HepG2 (cell line): ENCODE results near the gene TERC. TPM values are rescaled to one million over a fixed set of nuclear protein-coding genes. Genes with fewer than 3 reads are reported as not detected.

Experiments used
- GTF2F1 ChIP-seq: fragments of 150-350 bp; IDR thresholded peaks from 2 replicates; pipeline ENCODE4 v1.6.1; 2014; ENCODE audit warnings: low read length
- HOXA9 ChIP-seq: sonication (generic); formaldehyde crosslinking; IDR thresholded peaks from 2 replicates; pipeline ENCODE4 v1.8.1; 2022; ENCODE audit warnings: missing genetic modification reagents, mild to moderate bottlenecking, moderate library complexity, borderline replicate concordance
- RBM22 ChIP-seq: fragments of 200-400 bp; formaldehyde crosslinking; optimal IDR thresholded peaks from 2 replicates; pipeline ENCODE3; 2017; ENCODE audit warnings: mild to moderate bottlenecking, low read length, moderate library complexity
- SIX4 ChIP-seq: sonication (generic); formaldehyde crosslinking; IDR thresholded peaks from 2 replicates; pipeline ENCODE4 v1.4.0; 2020; ENCODE audit warnings: missing genetic modification reagents
- ZNF12 ChIP-seq: sonication (generic); formaldehyde crosslinking; IDR thresholded peaks from 2 replicates; pipeline ENCODE4 v1.5.0; 2020; ENCODE audit warnings: missing genetic modification reagents
- ZNF143 ChIP-seq: sonication (generic); formaldehyde crosslinking; IDR thresholded peaks from 2 replicates; pipeline ENCODE4 v1.4.0; 2020; ENCODE audit warnings: missing genetic modification reagents
- ZNF3 ChIP-seq: IDR thresholded peaks from 2 replicates; pipeline ENCODE4 v1.7.0; 2017; ENCODE audit warnings: inconsistent platforms
- ZNF331 ChIP-seq: sonication (generic); formaldehyde crosslinking; IDR thresholded peaks from 2 replicates; pipeline ENCODE4 v1.4.0; 2020; ENCODE audit warnings: missing genetic modification reagents
- ZNF616 ChIP-seq: sonication (generic); formaldehyde crosslinking; IDR thresholded peaks from 2 replicates; pipeline ENCODE4 v1.5.0; 2020; ENCODE audit warnings: low read depth, mild to moderate bottlenecking, missing genetic modification reagents
- ZNF766 ChIP-seq: sonication (generic); formaldehyde crosslinking; IDR thresholded peaks from 2 replicates; pipeline ENCODE4 v1.5.0; 2020; ENCODE audit warnings: missing genetic modification reagents, borderline replicate concordance
- polyA plus RNA-seq, 8 experiments: library from polyadenylated mRNA; depleted of rRNA in 3 of 8; stranded (reverse) in 7 of 8; unstranded in 1 of 8; fragments of >200 nt; fragmentation: Illumina TruSeq in 4 of 8; extraction: Trizol in 4 of 8; gene quantifications; 2 replicates each; pipeline versions ENCODE4 v1.2.1 to v1.2.3, GENCODE V29; 2011 to 2016; ENCODE audit warnings: low read depth in 4 of 8, missing spikeins in 1 of 8, mixed read lengths in 1 of 8; ENCODE audit not compliant: insufficient read depth in 1 of 8
- total RNA-seq, 5 experiments: library from RNA; depleted of rRNA; stranded (reverse); fragments of >200 nt; fragmentation: Illumina TruSeq; extraction: Trizol; gene quantifications; 2 replicates each; pipeline ENCODE4 v1.2.3, GENCODE V29; 2016; ENCODE audit warnings: low read depth in 1 of 5
- TF ChIP-seq, protein P1 (sequence below): IDR thresholded peaks from 2 replicates; pipeline ENCODE4 v1.4.0; 2020; ENCODE audit warnings: mild to moderate bottlenecking, missing genetic modification reagents
- TF ChIP-seq, protein P2 (sequence below): sonication (generic); formaldehyde crosslinking; conservative IDR thresholded peaks from 2 replicates; pipeline ENCODE4 v1.4.0; 2020; ENCODE audit warnings: missing genetic modification reagents
- TF ChIP-seq, protein P3 (sequence below): sonication (generic); formaldehyde crosslinking; IDR thresholded peaks from 2 replicates; pipeline ENCODE4 v1.4.0; 2020; ENCODE audit warnings: missing genetic modification reagents
- TF ChIP-seq, protein P4 (sequence below): sonication (generic); formaldehyde crosslinking; IDR thresholded peaks from 2 replicates; pipeline ENCODE4 v1.4.0; 2020; ENCODE audit warnings: low read depth, mild to moderate bottlenecking, missing genetic modification reagents
- TF ChIP-seq, protein P5 (sequence below): sonication (generic); formaldehyde crosslinking; IDR thresholded peaks from 2 replicates; pipeline ENCODE4 v1.4.0; 2020; ENCODE audit warnings: low read depth, missing genetic modification reagents

TERC gene
- total and polyA plus RNA-seq, 2 of the 13 experiments (the other 11 are each of a cell fraction or from before 2014, with no cell fraction given) = 1.3 to 74.6 TPM

DNA sequence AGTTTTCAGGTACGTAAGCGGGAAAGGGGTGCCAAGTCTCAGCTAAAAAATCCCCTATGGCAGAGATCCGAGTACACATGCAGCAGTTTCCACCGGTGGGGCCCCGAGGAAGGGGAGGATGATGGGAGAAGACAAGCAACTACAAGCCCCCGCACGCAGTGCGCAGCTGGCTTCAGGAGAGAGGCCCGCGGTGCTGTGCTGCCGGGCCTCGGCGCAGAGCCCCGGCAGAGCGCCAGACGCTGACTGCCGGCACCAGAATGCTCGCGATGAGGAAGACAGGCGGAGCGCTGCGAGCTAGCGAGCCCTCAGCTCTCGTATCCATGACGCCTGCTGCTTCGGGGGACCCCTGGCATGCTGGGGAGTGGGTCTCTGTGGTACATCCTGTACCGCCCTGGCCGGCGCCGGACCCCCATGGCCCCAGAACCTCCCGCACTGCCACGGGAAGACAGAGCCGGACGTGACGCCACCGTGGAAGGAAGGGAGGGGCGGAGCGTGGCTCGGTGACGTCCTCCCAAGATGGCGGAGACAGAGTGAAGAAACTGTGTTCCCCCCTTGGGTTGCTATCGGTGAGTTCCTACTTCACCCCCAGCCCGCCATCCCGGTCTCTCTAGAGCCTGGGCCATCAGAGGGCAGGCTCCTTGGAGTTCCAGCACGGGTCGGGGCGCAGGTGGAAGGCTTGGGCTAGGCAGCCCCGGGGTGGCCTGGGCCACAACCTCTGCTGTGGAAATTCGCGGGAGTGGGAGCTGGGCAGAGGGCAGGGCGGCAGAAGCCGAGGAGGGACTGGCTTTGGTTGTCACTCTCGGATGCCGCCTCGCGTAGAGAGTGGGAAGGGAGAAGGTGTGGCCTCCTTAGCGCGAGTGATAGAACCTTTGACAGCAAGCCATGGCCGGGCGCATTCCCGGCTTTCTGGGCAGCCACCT is 8.3 kb upstream of the TERC start, which contains the start of gene MYNN (continued):
- TF ChIP-seq, protein P1, sequence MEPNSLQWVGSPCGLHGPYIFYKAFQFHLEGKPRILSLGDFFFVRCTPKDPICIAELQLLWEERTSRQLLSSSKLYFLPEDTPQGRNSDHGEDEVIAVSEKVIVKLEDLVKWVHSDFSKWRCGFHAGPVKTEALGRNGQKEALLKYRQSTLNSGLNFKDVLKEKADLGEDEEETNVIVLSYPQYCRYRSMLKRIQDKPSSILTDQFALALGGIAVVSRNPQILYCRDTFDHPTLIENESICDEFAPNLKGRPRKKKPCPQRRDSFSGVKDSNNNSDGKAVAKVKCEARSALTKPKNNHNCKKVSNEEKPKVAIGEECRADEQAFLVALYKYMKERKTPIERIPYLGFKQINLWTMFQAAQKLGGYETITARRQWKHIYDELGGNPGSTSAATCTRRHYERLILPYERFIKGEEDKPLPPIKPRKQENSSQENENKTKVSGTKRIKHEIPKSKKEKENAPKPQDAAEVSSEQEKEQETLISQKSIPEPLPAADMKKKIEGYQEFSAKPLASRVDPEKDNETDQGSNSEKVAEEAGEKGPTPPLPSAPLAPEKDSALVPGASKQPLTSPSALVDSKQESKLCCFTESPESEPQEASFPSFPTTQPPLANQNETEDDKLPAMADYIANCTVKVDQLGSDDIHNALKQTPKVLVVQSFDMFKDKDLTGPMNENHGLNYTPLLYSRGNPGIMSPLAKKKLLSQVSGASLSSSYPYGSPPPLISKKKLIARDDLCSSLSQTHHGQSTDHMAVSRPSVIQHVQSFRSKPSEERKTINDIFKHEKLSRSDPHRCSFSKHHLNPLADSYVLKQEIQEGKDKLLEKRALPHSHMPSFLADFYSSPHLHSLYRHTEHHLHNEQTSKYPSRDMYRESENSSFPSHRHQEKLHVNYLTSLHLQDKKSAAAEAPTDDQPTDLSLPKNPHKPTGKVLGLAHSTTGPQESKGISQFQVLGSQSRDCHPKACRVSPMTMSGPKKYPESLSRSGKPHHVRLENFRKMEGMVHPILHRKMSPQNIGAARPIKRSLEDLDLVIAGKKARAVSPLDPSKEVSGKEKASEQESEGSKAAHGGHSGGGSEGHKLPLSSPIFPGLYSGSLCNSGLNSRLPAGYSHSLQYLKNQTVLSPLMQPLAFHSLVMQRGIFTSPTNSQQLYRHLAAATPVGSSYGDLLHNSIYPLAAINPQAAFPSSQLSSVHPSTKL (CRISPR knock-in tag) = peak; percentile 37; the same call in 1 of the 2 replicates
- TF ChIP-seq RBM22 = no peak
- TF ChIP-seq ZNF143 = peak; percentile 62
- TF ChIP-seq SIX4 = peak; percentile 31; the same call in 1 of the 2 replicates
- no peak for TF ChIP-seq GTF2F1
- TF ChIP-seq, protein P2, sequence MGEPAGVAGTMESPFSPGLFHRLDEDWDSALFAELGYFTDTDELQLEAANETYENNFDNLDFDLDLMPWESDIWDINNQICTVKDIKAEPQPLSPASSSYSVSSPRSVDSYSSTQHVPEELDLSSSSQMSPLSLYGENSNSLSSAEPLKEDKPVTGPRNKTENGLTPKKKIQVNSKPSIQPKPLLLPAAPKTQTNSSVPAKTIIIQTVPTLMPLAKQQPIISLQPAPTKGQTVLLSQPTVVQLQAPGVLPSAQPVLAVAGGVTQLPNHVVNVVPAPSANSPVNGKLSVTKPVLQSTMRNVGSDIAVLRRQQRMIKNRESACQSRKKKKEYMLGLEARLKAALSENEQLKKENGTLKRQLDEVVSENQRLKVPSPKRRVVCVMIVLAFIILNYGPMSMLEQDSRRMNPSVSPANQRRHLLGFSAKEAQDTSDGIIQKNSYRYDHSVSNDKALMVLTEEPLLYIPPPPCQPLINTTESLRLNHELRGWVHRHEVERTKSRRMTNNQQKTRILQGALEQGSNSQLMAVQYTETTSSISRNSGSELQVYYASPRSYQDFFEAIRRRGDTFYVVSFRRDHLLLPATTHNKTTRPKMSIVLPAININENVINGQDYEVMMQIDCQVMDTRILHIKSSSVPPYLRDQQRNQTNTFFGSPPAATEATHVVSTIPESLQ (CRISPR knock-in tag) = 0 out of 2 replicates have a peak, but pooled peaks have one; percentile 17
- TF ChIP-seq ZNF616 (CRISPR knock-in tag) = no peak
- TF ChIP-seq HOXA9 = no peak
- TF ChIP-seq, protein P3, sequence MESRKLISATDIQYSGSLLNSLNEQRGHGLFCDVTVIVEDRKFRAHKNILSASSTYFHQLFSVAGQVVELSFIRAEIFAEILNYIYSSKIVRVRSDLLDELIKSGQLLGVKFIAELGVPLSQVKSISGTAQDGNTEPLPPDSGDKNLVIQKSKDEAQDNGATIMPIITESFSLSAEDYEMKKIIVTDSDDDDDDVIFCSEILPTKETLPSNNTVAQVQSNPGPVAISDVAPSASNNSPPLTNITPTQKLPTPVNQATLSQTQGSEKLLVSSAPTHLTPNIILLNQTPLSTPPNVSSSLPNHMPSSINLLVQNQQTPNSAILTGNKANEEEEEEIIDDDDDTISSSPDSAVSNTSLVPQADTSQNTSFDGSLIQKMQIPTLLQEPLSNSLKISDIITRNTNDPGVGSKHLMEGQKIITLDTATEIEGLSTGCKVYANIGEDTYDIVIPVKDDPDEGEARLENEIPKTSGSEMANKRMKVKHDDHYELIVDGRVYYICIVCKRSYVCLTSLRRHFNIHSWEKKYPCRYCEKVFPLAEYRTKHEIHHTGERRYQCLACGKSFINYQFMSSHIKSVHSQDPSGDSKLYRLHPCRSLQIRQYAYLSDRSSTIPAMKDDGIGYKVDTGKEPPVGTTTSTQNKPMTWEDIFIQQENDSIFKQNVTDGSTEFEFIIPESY (CRISPR knock-in tag) = no peak
- peak; percentile 63 for TF ChIP-seq ZNF331 (CRISPR knock-in tag)
- peak; percentile 72; the same call in 1 of the 2 replicates for TF ChIP-seq ZNF766 (CRISPR knock-in tag)
- no peak for TF ChIP-seq ZNF3 (CRISPR knock-in tag)
- TF ChIP-seq, protein P4, sequence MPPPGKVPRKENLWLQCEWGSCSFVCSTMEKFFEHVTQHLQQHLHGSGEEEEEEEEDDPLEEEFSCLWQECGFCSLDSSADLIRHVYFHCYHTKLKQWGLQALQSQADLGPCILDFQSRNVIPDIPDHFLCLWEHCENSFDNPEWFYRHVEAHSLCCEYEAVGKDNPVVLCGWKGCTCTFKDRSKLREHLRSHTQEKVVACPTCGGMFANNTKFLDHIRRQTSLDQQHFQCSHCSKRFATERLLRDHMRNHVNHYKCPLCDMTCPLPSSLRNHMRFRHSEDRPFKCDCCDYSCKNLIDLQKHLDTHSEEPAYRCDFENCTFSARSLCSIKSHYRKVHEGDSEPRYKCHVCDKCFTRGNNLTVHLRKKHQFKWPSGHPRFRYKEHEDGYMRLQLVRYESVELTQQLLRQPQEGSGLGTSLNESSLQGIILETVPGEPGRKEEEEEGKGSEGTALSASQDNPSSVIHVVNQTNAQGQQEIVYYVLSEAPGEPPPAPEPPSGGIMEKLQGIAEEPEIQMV (CRISPR knock-in tag) = peak; percentile 83; the same call in 1 of the 2 replicates
- TF ChIP-seq, protein P5, sequence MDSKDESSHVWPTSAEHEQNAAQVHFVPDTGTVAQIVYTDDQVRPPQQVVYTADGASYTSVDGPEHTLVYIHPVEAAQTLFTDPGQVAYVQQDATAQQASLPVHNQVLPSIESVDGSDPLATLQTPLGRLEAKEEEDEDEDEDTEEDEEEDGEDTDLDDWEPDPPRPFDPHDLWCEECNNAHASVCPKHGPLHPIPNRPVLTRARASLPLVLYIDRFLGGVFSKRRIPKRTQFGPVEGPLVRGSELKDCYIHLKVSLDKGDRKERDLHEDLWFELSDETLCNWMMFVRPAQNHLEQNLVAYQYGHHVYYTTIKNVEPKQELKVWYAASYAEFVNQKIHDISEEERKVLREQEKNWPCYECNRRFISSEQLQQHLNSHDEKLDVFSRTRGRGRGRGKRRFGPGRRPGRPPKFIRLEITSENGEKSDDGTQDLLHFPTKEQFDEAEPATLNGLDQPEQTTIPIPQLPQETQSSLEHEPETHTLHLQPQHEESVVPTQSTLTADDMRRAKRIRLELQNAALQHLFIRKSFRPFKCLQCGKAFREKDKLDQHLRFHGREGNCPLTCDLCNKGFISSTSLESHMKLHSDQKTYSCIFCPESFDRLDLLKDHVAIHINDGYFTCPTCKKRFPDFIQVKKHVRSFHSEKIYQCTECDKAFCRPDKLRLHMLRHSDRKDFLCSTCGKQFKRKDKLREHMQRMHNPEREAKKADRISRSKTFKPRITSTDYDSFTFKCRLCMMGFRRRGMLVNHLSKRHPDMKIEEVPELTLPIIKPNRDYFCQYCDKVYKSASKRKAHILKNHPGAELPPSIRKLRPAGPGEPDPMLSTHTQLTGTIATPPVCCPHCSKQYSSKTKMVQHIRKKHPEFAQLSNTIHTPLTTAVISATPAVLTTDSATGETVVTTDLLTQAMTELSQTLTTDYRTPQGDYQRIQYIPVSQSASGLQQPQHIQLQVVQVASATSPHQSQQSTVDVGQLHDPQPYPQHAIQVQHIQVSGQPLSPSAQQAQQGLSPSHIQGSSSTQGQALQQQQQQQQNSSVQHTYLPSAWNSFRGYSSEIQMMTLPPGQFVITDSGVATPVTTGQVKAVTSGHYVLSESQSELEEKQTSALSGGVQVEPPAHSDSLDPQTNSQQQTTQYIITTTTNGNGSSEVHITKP (CRISPR knock-in tag) = no peak
- no peak for TF ChIP-seq ZNF12
